IMR-90 (cell line): Measurements from ENCODE around the gene ATP10D. TPM values are rescaled to one million over a fixed set of nuclear protein-coding genes. Genes with fewer than 3 reads are reported as not detected.
"Not testable (repeated sequence)": the region's sequence is repeated elsewhere in the genome, so short reads cannot be mapped to it uniquely, and the experiment has no call there.

Experiments
- ATAC-seq: fragments of 200-7000 bp; cut with Tn5 transposase; 2 replicates; pipeline ENCODE4 v1.9.1; 2020; ENCODE audit warnings: low read depth, mild to moderate bottlenecking, moderate library complexity
- BruUV-seq: library from RNA; stranded (reverse); fragments of 400-500 nt; replicated peaks from 2 replicates; lab custom pipeline; 2021; lab: Mats Ljungman, UMichigan
- CTCF ChIA-PET: fragments of 300-600 bp; formaldehyde crosslinking; extraction: SDS; loops from one replicate; lab custom pipeline; 2021; ENCODE audit warnings: antibody characterized with exemption; lab: Yijun Ruan, JAX
- POLR2A ChIA-PET: fragments of 300-600 bp; sonication (Branson Sonifier 250); formaldehyde crosslinking; loops from one replicate; lab custom pipeline; 2022; ENCODE audit warnings: antibody characterized with exemption; ENCODE audit not compliant: unreplicated experiment; lab: Charles Lee
- DNase-seq: peaks from one replicate; pipeline ENCODE4 v3.0.0; 2013
- H2AFZ ChIP-seq: replicated peaks from 2 replicates; pipeline ENCODE3; 2013; ENCODE audit warnings: low read length, mild to moderate bottlenecking; ENCODE audit not compliant: poor library complexity
- H2AK5ac ChIP-seq: 2 replicates; pipeline ENCODE4 v1.6.1; 2013; ENCODE audit warnings: low read depth, low read length, inconsistent platforms
- H2AK9ac ChIP-seq: replicated peaks from 2 replicates; pipeline ENCODE3; 2013; ENCODE audit warnings: mild to moderate bottlenecking, low read depth, low read length, moderate library complexity; ENCODE audit not compliant: poor library complexity
- H2BK120ac ChIP-seq: 2 replicates; pipeline ENCODE4 v1.6.1; 2013; ENCODE audit warnings: low read depth, low read length, inconsistent platforms
- H2BK15ac ChIP-seq: 3 replicates; pipeline ENCODE4 v1.6.1; 2013; ENCODE audit warnings: low read depth, low read length, inconsistent platforms
- H2BK20ac ChIP-seq: 2 replicates; pipeline ENCODE4 v1.6.1; 2013; ENCODE audit warnings: low read depth, mild to moderate bottlenecking, inconsistent platforms, low read length, moderate library complexity
- H2BK5ac ChIP-seq: 2 replicates; pipeline ENCODE4 v1.6.1; 2013; ENCODE audit warnings: mild to moderate bottlenecking, low read depth, low read length, inconsistent platforms; ENCODE audit not compliant: poor library complexity, severe bottlenecking
- H3K14ac ChIP-seq: replicated peaks from 2 replicates; pipeline ENCODE4 v1.6.1; 2013; ENCODE audit warnings: low read depth, low read length, inconsistent platforms
- H3K18ac ChIP-seq: 2 replicates; pipeline ENCODE4 v1.6.1; 2013; ENCODE audit warnings: low read depth, low read length, control low read depth
- H3K23ac ChIP-seq: 2 replicates; pipeline ENCODE4 v1.6.1; 2013; ENCODE audit warnings: low read depth, low read length, inconsistent platforms
- H3K27ac ChIP-seq: 2 replicates; pipeline ENCODE4 v1.5.1; 2013; ENCODE audit warnings: mild to moderate bottlenecking, control low read depth, low read length; ENCODE audit not compliant: insufficient read depth
- H3K27me3 ChIP-seq: 2 replicates; pipeline ENCODE4 v1.6.1; 2013; ENCODE audit warnings: low read length; ENCODE audit not compliant: control insufficient read depth, insufficient read depth
- H3K36me3 ChIP-seq: 2 replicates; pipeline ENCODE4 v1.6.1; 2013; ENCODE audit warnings: low read length, mixed read lengths; ENCODE audit not compliant: control insufficient read depth, insufficient read depth
- H3K4ac ChIP-seq: 2 replicates; pipeline ENCODE4 v1.6.1; 2013; ENCODE audit warnings: low read depth, low read length, inconsistent platforms
- H3K4me1 ChIP-seq: 2 replicates; pipeline ENCODE4 v1.6.1; 2013; ENCODE audit warnings: low read length, mixed read lengths; ENCODE audit not compliant: control insufficient read depth, insufficient read depth
- H3K4me2 ChIP-seq: 2 replicates; pipeline ENCODE4 v1.6.1; 2013; ENCODE audit warnings: low read depth, mild to moderate bottlenecking, control low read depth, low read length, moderate library complexity
- H3K4me3 ChIP-seq: 2 replicates; pipeline ENCODE4 v1.5.1; 2013; ENCODE audit warnings: low read depth, mild to moderate bottlenecking, control low read depth, low read length, moderate library complexity; ENCODE audit not compliant: insufficient read depth
- H3K56ac ChIP-seq: 2 replicates; pipeline ENCODE4 v1.6.1; 2013; ENCODE audit warnings: low read length, inconsistent platforms; ENCODE audit not compliant: insufficient read depth; ENCODE audit errors: extremely low read depth
- H3K79me1 ChIP-seq, 2 experiments: 2 replicates each; pipeline ENCODE4 v1.6.1; 2013; ENCODE audit warnings: low read length in 2 of 2, inconsistent platforms in 1 of 2, low read depth in 1 of 2
- H3K9ac ChIP-seq: 2 replicates; pipeline ENCODE4 v1.6.1; 2013; ENCODE audit warnings: low read depth, low read length, control low read depth
- H3K9me1 ChIP-seq: 2 replicates; pipeline ENCODE4 v1.6.1; 2013; ENCODE audit warnings: low read length, inconsistent platforms; ENCODE audit not compliant: insufficient read depth
- H3K9me3 ChIP-seq: 2 replicates; pipeline ENCODE4 v1.6.1; 2013; ENCODE audit warnings: low read length; ENCODE audit not compliant: control insufficient read depth, insufficient read depth
- H4K20me1 ChIP-seq: 2 replicates; pipeline ENCODE4 v1.6.1; 2013; ENCODE audit warnings: low read length, inconsistent platforms; ENCODE audit not compliant: insufficient read depth
- H4K5ac ChIP-seq: 2 replicates; pipeline ENCODE4 v1.6.1; 2013; ENCODE audit warnings: mild to moderate bottlenecking, low read depth, low read length, control low read depth
- H4K8ac ChIP-seq, 2 experiments: 2 replicates each; pipeline ENCODE4 v1.6.1; 2013; ENCODE audit warnings: low read depth in 2 of 2, low read length in 2 of 2, control low read depth in 1 of 2, inconsistent platforms in 1 of 2
- H4K91ac ChIP-seq: 2 replicates; pipeline ENCODE4 v1.6.1; 2013; ENCODE audit warnings: low read depth, low read length, inconsistent platforms; ENCODE audit not compliant: insufficient read depth
- WGBS, 2 experiments: methylation state at CpG; one replicate each; pipeline versions ENCODE4 v1.1.5 to v1.1.7; 2013; ENCODE audit warnings: missing lambda C conversion rate in 2 of 2; ENCODE audit not compliant: insufficient read length in 1 of 2; ENCODE audit errors: extremely low coverage in 2 of 2; 5-methylcytosine and 5-hydroxymethylcytosine counted together
- dilution Hi-C: fragments of 300-500 bp; cut with HindIII; formaldehyde crosslinking; loops from one replicate; pipeline ENCODE4 v1.14.3; 2018; ENCODE audit warnings: low sequenced_read_pairs; ENCODE audit not compliant: unreplicated experiment
- in situ Hi-C: fragments of 300-500 bp; cut with MboI; formaldehyde crosslinking; loops from 3 replicates; pipeline ENCODE4 v1.14.3; 2019; ENCODE audit warnings: low sequenced_read_pairs, inconsistent platforms, mixed read lengths
- intact Hi-C: fragments of 100-400 bp; cut with micrococcal nuclease; formaldehyde crosslinking; loops from 2 replicates; pipeline ENCODE4 v1.10.0; 2022
- polyA plus RNA-seq, 3 experiments: library from polyadenylated mRNA; depleted of rRNA; stranded (reverse); fragments of >200 nt; gene quantifications; 2 replicates each; pipeline ENCODE4 v1.2.3, GENCODE V29; 2012; ENCODE audit warnings: low replicate concordance in 1 of 3
- total RNA-seq: library from RNA; depleted of rRNA; stranded (reverse); fragments of >200 nt; gene quantifications from 2 replicates; pipeline ENCODE4 v1.2.3, GENCODE V29; 2012

Gene ATP10D
- total and polyA plus RNA-seq, 2 of the 4 experiments (the other 2 are of a cell fraction), result 28.9 to 135 TPM

DNA sequence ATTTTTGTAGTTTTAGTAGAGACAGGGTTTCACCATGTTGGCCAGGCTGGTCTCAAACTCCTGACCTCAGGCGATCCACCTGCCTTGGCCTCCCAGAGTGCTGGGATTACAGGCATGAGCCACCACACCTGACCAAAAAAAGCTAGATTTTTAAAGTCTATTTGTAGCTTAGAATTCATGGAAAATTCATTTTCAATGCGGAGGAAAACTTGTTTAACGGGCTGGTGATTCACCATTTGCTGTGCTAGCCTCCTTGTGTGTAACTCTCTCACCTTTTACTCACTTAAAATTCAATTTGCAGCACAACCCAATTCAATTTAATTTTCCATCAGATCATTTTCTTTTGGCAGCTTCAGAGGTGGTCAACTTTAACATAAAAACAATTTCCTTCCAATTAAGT is 70.8 kb downstream of the ATP10D start:
- H2BK120ac ChIP-seq, H3K9me3 ChIP-seq, H2BK5ac ChIP-seq, DNase-seq, POLR2A ChIA-PET, intact Hi-C loops, H3K4me3 ChIP-seq, H2AFZ ChIP-seq, H3K18ac ChIP-seq, ATAC-seq, H4K5ac ChIP-seq, H2AK9ac ChIP-seq, BruUV-seq, H4K20me1 ChIP-seq, H3K14ac ChIP-seq, dilution Hi-C loops, H3K4ac ChIP-seq, H3K9me1 ChIP-seq, H3K27ac ChIP-seq, H4K91ac ChIP-seq, H3K4me2 ChIP-seq, H4K8ac ChIP-seq, H3K23ac ChIP-seq, H2BK15ac ChIP-seq, H2BK20ac ChIP-seq, H3K27me3 ChIP-seq, CTCF ChIA-PET, H2AK5ac ChIP-seq, H3K56ac ChIP-seq, H3K4me1 ChIP-seq, H3K9ac ChIP-seq: not testable (repeated sequence)
- Histone ChIP-seq H3K79me1 (peaks cover 10 to 13% of the 10 kb centered on the region in 2 experiments; a peak in 3 of 4 replicates), H3K36me3 (peaks cover 15% of the 10 kb centered on the region)
- in situ Hi-C loops, result loop anchor here (25.0 kb wide), 1 partner anchor 619 kb away; no protein-coding TSS in a partner anchor
- 100% methylated on average over 2 of the region's 3 CpGs; no CpG with 5 or more reads in 1 of the 2 experiments for WGBS, 2 experiments
